Measurements from ENCODE around the gene ZNF669. TPM values are rescaled to one million over a fixed set of nuclear protein-coding genes. Genes with fewer than 3 reads are reported as not detected.
A peak's percentile ranks its signal among the peaks of the same experiment; 100 is the strongest.

ZNF669 gene
- total RNA-seq, 1 experiment from 2014 or later, result 13.4 TPM

DNA sequence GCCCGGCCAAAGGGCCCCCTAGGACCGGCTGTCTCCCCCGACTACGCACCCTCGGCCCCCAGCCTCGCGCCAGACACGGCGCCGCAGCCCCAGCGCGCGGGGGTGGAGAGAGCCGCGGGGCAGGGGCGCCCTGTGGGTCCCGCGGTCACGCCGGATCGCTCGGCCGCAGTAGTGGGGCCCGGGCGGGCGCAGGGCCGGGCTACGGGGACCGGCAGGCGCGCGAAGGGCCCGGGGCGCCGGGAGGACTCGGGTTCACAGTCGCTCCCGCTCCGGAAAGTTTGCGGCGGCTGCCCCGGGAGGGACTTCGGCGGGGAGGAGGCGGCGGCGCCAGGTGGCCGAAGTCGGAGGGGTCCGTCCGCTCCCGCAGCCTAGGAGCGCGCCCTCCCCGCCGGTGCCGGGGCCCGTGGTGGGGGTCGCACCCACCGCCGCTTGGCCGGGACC lies 7.1 kb upstream of the ZNF669 start:
- DNase-seq (ENCODE audit: low read depth), result no peak

DNA sequence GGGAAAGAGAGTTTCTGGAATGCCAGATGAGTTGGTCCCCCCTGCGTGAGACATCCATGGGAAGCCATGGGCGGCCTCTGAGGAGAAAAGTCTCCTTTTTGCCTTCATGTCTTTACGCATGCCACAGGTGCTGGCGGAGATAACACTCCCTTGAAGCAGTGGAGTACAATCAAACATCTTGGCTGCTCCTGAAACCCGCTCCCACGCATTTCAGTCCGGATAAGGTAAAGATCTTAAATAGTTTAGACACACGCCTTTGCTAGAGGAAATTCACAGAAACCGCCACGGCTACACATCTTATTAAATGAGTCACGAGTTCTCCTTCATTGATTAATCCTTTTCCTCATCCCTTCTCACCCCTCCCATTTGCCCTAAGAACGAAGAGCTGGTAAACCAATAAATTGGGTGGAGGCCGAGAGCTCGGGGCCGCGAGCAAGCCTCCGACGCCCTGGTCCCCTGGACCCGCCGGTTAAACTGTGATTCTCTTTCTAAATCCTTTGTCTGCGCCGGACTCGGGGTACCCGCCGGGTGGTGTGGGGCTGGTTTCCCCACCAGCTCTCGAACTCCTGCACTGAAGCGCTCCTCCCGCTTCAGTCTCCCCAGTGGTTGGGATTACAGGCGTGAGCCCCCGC lies 6.6 kb upstream of the ZNF669 start:
- no peak for DNase-seq (ENCODE audit: low read depth)

DNA sequence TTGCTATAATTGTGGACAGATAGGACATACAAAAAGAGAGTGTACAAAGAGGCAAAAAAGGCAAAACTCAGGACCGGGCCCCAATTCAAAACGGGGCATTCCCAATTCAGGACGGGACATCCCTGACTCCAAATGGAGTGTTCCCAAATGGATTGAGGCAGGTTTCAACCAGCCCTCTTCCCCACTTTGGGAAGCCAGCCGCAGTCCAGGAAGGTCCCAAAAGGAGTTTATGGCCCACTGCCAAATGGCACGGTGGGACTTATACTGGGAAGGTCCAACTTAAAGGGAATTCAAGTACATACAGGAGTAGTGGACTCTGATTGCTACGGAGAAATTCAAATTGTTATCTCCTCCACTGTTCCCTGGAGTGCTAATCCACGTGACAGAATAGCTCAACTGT lies 3.5 kb upstream of the ZNF669 start:
- no peak for DNase-seq (ENCODE audit: low read depth)

DNA sequence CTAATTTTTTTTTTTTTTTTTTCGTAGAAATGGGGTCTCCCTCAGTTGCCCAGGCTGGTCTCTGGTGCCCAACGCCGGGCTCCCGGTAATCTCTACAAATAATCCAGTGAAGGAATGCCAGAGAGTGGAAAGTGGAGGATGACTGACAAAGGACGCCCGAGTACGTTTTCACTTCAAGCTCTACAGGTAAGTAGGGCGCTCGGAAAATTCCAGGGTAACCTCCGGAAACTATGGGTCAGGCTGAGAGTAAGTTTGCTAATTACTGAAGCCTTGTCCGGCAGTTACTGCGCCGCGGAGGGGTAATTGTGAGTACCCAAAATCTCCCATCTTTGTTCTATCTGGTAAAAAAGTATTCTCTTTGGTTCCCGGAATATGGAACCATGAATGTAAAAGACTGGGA lies 1.8 kb upstream of the ZNF669 start:
- DNase-seq (ENCODE audit: low read depth), result no peak

DNA sequence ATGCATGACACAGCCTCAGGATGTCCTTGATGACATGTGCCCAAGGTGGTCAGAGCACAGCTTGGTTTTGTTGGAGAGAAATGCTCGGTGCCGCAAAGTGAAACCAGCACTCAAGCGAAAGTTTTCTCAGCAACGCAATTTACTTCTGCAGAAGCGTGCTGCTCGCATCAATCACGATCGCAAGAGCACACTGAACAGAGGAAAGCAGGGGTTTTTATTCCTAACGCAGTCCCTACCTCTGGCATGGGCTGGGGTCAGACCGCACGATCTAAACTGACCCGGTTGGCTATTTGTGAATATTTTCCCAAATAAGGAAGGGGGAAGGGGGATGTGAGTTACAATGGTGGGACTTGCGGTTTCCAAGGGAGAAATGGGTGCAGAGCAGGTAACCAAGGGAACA lies 809 bp upstream of the ZNF669 start:
- no peak for DNase-seq (ENCODE audit: low read depth)

DNA sequence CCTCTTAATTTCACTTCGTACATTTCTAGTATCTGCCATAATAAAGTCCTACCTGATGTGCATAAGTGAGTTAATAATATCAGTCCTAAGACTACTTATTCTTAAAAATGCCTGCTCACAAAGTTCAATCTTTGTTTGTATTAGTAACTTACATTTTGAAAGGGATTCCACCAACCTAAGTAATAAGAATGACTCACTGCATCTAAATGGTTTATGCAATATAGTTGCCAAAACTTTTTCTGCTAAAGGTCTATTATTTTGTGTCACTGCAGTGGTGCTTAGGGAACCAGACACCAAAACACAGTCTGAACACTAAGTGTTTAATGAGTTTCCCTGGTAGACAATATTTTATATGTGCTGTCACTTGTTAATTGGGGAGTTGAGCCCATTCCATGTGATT lies 1.8 kb downstream of the ZNF669 start:
- DNase-seq (ENCODE audit: low read depth), result peak; percentile 20

DNA sequence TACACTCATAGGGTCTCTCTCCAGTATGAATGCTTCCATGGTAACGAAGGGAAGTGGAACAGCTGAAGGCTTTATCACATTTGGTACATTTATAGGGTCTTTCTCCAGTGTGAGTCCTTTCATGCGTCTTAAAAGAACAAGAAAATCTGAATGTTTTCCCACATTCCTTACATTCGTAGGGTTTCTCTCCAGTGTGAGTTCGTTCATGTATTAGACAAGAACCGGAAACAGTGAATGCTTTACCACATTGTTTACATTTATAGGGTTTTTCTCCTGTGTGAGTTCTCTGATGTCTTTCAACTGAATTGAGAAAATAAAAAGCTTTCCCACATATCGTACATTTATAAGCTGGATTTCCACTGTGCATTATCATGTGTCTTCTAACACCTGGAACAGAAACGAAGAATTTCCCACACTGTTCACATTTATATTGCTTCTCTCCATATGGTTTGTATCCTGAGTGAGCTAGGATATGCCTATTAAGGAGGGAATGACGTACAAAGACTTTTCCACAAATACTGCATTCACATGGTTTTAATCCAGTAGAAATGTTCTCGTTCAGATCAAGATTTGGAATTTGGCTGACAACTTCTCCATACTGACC lies 3.4 kb downstream of the ZNF669 start:
- no peak for DNase-seq (ENCODE audit: low read depth)

DNA sequence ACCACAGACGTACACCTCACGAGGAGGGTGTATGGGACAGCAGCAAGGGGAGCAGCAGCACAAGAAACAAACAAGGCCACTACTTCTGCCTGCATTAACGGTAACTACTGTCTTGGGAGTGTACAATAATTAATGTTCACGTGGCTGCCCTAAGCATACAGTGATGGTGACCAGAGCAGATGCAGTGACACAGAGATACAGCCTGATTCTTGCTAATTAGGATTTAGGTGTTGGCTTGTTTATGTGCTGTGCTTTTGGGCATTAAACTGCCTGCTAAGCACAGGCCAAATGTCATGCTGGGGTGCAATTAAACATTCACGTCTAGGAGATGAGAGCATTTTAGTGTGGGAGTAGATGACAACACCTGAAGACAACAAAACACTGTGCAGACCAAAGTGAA lies 7.2 kb downstream of the ZNF669 start:
- DNase-seq (ENCODE audit: low read depth), result no peak

DNA sequence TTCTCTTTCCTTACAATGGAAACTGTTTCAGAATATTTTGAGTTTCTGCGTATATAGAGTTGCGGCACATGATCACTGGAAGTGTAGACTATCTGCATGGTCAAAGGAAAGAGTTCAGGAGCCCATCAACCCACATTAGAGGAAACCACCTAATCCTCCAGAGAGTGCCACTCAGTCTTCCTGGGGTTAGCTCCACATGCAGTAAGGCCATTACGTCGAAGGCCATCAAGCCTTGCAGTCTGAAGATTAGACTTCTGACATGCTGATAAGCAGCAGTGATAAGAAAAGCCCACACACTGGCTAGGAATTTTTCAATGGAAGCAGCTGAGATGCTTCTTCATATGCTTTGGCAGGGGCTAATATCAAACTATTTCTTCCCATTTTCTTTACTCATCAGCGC lies 7.6 kb downstream of the ZNF669 start:
- DNase-seq (ENCODE audit: low read depth), result no peak

DNA sequence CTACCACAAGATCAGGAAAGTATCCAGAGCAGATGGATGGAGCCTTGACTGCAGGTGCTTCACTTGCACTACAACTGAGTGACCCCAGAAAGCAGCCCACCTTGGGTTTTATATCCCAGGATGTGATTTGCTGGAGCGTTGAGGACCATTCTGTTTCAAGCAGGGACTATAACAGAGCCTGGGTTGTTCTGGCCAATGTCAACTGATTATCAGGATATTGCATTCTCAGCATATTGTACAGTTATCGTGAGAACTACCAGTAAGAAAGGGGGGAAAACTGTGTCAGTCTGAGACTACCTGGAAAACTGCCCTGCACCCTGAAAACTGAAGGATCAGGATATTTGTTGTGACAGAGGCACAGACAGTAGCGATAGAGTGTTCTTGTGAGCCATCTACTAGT lies 8.0 kb downstream of the ZNF669 start:
- DNase-seq (ENCODE audit: low read depth), result no peak

DNA sequence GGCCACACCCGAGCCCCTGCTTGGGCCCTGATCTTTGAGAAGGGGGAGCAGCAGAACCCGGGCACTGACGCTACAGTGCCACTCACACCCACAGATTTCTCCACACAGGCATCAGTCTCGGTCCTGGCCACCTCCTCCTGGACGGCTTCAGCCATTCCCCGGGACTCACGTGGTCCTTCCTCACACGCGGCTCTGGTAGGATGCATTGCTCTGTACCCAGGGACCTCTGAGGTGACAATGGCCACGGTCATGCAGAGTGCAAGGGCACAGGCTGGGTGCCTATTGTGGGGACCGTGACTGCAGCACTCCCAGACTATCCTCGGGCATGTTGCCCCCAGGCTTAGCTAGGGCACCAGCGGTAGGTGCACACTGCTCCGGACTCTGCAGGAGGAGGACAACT lies 13.7 kb downstream of the ZNF669 start:
- no peak for DNase-seq (ENCODE audit: low read depth)

DNA sequence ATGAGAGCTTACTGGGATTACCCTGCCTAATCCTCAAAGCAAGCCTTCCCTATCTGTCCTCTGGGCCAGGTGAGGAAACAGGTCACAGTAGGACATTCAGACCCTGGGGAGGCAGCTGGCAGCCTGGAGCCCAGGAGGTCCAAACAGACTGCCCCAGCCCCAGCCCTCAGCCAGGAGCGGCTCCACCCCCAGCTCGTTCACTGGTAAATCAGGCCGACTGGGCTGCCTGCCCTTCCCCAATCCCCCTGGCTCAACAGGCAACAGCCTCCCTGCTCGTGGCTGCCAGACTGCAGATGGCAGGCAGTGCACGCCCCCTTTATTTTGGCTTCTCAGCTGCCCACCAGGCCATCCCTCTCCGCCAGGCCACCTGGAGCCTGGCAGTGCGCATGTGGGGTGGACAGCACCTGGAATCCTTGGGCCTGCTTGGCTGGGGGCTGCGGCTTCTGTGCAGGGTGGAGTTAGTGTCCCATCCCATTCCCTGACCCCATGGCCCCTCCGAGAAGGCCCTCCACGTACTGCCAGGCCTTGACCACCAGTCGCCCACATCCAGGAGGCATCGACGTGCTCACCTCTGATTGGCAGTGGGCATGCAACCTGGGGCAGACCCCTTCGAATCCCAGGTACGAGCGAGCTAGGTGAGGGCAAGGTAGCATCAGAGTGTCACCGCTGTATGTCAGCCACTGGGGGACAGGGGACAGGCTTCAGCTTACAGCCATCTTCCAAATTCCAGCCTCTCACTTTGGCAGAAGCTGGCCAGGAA lies 14.4 kb downstream of the ZNF669 start:
- no peak for DNase-seq (ENCODE audit: low read depth)

DNA sequence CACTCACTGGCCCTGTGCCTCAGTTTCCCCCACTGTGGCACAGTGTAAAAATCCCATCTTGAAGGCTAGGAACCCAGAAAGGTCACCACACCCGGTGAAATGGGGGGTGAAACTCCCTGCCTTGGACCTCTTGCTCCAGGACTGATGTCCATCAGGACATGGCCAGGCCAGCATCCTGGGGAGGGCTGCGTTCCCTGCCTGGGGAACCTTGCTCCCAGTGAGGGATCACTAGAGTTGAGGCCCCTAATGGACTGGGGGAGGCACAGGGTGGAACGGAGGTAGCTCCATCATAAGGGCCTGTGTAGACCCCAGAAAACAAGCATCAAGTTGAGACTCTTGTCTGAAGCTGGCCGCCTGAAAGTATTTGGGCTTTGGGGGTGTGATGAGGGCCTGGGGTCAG lies 15.2 kb downstream of the ZNF669 start:
- no peak for DNase-seq (ENCODE audit: low read depth)

DNA sequence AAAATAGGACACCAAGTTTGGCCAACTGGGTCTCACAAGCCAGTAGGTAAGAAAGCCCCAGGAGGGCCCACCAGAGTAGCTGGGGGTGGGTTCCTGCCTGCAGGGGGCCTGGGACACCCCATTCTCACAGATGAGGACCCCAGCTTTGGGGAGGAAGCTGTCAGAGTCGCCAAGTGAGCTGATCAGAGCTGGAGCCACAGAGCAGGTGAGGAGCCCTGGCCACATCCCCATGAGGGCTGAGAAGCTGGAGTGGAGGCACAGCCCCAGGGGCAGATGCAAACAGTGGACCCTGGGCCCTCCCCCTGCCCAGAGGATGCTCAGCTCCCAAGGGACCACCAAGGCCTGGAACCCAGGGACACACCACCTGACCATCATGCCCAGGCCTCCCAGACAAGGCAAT lies 16.9 kb downstream of the ZNF669 start:
- DNase-seq (ENCODE audit: low read depth), result no peak

DNA sequence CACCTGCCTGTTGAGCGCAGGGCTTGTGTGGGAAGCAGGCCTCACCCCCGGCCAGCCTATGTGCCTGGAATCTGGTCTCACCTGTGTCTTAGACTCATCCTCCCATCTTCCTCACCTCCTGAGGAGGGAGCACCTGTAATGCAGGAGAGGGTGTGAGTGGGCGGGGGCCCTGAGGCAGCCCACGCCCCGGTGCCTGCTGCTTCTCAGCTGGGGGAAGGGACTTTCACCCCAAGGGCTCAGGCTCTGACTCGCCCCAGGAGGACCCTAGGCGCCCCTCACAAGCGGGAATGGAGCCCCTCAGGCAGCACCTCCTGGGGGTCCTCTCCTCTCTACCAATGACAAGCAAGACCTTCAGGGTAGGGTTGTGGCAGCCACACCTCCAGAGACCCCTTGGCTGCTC lies 18.8 kb downstream of the ZNF669 start:
- DNase-seq (ENCODE audit: low read depth), result no peak

DNA sequence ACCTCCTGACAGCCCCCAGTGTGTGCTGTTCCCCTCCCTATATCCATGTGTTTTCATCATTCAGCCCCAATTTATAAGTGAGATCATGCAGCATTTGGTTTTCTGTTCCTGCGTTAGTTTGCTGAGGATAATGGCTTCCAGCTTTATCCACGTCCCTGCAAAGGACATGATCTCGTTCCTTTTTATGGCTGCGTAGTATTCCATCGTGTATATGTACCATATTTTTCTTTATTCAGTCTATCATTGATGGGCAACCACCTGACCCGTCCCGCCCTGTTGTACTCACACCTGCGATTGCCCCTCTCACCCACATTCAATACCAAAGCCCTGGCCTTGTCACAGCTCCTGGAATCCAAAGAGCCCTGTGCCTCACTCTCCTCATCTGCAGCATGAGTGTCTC lies 19.4 kb downstream of the ZNF669 start:
- no peak for DNase-seq (ENCODE audit: low read depth)

DNA sequence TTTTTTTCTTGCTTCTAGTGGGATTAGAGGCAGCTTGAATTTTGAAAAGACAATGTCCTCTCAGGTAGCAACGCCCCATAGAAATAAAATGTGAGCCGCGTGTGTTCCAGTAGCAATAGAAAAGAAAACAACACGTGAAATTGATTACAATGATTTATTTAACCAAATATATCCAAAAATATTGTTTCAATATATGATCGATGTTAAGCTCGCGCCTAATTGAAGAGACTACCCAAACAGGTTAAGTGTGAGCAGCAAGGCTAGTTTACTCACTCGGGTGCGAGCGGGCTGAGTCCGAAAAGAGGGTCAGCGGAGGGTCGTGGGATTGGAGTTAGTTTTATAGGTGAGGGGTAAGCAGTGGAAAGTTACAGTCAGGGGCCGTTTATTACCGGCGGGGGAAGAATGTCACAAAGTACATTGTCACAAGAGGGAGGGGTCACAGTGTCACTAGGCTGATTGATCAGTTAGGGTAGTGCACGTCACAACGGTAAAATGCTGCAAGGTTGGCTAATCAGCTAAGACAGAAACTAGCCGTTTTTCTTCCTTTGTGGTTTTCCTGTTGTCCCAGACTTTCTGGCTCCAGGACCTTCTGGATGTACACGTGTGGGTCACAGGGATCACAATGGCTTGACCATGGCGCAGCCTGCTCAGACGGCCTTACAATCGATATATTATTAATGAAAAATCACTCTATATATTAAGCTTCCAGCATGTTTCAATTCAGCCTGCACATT lies 24.8 kb downstream of the ZNF669 start:
- DNase-seq (ENCODE audit: low read depth), result no peak

DNA sequence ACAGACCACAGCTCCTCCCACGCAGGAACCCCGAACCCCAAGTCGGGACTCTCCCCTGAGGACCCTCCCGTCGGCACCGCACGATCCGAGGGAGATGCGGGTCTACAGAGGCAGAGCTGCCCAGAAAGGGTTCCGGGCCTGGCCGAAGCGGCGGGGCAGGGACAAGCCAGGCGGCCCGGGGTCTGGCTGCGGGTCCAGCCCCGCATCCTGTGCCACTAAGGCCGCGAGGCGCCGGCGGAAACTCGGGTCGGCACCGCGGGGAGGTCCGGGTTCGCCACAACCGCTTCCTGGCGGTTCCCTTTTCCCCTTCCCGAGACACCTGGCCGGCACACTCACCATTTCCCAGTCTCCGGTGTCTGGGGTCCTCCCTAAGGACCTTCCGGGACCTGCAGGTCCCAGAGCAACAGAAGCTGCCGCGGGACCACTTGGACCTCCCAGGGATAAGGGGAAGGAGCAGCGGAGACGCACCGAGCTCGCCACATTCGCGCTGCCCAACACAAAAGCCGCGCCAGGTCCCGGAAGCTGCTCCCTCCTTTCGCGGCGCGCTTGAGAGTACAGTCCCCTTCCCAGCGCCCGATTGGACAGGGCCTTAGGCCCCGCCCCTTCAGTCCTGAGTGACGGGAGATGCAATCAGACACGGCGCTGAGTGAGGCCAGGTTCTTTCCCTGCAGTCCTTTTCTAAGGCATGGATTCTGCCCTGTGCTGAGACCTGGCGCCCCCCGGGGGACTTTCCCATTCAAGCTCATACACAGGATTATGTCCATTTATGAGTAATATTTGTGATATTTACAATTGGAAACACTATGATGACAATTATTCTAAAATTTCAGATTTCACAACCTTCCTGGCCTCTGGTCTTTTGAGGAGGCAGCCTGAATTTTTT lies 25.7 kb downstream of the ZNF669 start, which contains the start of gene ZNF670:
Gene ZNF670 (minus strand): TSS at position 554 of the 883 bp plus-strand sequence. CDS start 215 bp downstream, at position 339.
- DNase-seq (ENCODE audit: low read depth), result peak; percentile 97

DNA sequence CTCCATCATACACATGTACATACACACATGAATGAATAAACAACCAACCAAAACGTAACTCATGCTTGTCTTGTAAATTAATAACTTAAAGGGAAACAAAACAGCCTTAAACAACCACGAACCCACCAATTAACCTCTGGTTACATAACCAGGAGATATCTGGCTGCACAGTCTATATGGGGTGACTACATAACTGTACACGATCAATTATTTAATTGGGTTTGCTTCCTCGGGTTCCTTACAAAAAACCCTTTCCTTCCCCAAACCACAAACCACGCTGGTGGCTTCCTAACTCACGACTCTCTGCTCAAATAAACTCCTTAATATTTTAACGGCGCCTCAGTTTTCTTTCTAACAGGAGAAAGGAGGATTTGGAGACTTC lies 26.3 kb downstream of the ZNF669 start:
- DNase-seq (ENCODE audit: low read depth), result peak; percentile 32

DNA sequence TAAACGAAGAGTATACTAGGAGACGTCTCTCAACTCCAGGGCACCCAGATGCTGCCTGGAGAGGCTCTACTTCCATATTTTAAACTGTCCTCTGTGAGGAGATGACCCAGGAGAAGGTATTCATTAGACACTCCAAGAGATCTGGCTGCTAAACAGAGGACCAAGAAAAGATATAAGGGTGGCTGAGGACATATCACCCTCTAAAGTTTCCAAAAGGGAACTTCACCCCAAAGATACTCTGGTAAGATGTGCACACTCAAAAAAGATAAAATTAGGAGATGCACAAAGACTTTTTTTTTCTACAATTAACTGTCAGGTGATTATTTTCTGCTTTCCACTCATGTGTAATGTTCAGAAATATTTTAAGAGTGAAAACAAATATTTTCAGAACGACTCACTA lies 26.9 kb downstream of the ZNF669 start:
- peak; percentile 38 for DNase-seq (ENCODE audit: low read depth)

DNA sequence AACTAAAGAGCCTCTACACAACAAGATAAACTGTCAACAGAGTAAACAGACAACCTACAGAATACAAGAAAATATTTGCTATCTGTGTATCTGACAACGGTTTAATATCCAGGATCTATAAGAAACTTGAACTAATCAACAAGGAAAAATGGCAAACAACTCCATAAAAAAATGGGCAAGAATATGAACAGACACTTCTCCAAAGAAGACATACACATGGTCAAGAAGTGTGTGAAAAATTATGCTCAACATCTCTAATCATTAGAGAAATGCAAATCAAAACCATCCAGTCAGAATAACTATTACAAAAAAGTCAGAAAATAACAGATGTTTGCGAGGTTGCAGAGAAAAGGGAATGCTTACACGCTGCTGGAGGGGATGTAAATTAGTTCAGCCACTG lies 33.5 kb downstream of the ZNF669 start:
- no peak for DNase-seq (ENCODE audit: low read depth)

All from M059J (cell line).